Hindlimb muscle (tissue), 1 donor: ENCODE measurements around the gene EEF1AKMT4. TPM values are rescaled to one million over a fixed set of nuclear protein-coding genes. Genes with fewer than 3 reads are reported as not detected.

ENCODE experiments used
- DNase-seq: peaks from one replicate; pipeline ENCODE4 v3.0.0-alpha.2; 2013
- polyA plus RNA-seq: library from polyadenylated mRNA; unstranded; fragments of 120-200 nt; gene quantifications from one replicate; pipeline ENCODE4 v1.2.1, GENCODE V29; 2013; ENCODE audit not compliant: insufficient read length

EEF1AKMT4 gene
- polyA plus RNA-seq, 1 donor: 1.0 TPM

GRCh38 chr3:184300378-184300720 lies 50.9 kb downstream of the EEF1AKMT4 start:
- no peak for DNase-seq

GRCh38 chr3:184305577-184305976 lies 56.1 kb downstream of the EEF1AKMT4 start:
- no peak for DNase-seq

GRCh38 chr3:184306341-184306972 lies 57.0 kb downstream of the EEF1AKMT4 start:
- no peak for DNase-seq

- DNase-seq: no peak
Measured at GRCh38 chr3:184307915-184308314, 58.4 kb downstream of the EEF1AKMT4 start.

Other genes starting within 250 kb of the EEF1AKMT4 start
- 28.1 TPM for gene ABCC5, start 231.8 kb upstream of the EEF1AKMT4 start, polyA plus RNA-seq
- not detected for gene HTR3D, start 217.9 kb upstream of the EEF1AKMT4 start, polyA plus RNA-seq
- not detected for gene HTR3C, start 196.6 kb upstream of the EEF1AKMT4 start, polyA plus RNA-seq
- gene HTR3E, start 152.6 kb upstream of the EEF1AKMT4 start, polyA plus RNA-seq: 0.14 TPM
- gene EIF2B5, start 114.3 kb upstream of the EEF1AKMT4 start, polyA plus RNA-seq: 41.3 TPM
- gene DVL3, start 94.3 kb upstream of the EEF1AKMT4 start, polyA plus RNA-seq: 97.4 TPM
- gene AP2M1, start 74.8 kb upstream of the EEF1AKMT4 start, polyA plus RNA-seq: 175 TPM
- gene ABCF3, start 63.5 kb upstream of the EEF1AKMT4 start, polyA plus RNA-seq: 51.5 TPM
- 0.63 TPM for gene VWA5B2, start 20.1 kb upstream of the EEF1AKMT4 start, polyA plus RNA-seq
- gene ALG3, start 710 bp upstream of the EEF1AKMT4 start, polyA plus RNA-seq: 25.5 TPM
- not detected for gene CAMK2N2, start 11.9 kb downstream of the EEF1AKMT4 start, polyA plus RNA-seq
- not detected for gene ECE2, start 26.4 kb downstream of the EEF1AKMT4 start, polyA plus RNA-seq
- gene PSMD2, start 49.6 kb downstream of the EEF1AKMT4 start, polyA plus RNA-seq: 169 TPM
- gene EIF4G1, start 64.9 kb downstream of the EEF1AKMT4 start, polyA plus RNA-seq: 197 TPM
- gene FAM131A, start 87.9 kb downstream of the EEF1AKMT4 start, polyA plus RNA-seq: 9.7 TPM
- 4.8 TPM for gene CLCN2, start 111.9 kb downstream of the EEF1AKMT4 start, polyA plus RNA-seq
- 42.2 TPM for gene POLR2H, start 112.0 kb downstream of the EEF1AKMT4 start, polyA plus RNA-seq
- 2.5 TPM for gene THPO, start 128.5 kb downstream of the EEF1AKMT4 start, polyA plus RNA-seq
- gene CHRD, start 130.4 kb downstream of the EEF1AKMT4 start, polyA plus RNA-seq: 18.7 TPM